ENCODE measurements around the gene C2orf80. TPM values are rescaled to one million over a fixed set of nuclear protein-coding genes. Genes with fewer than 3 reads are reported as not detected.
"Not testable (repeated sequence)": the region's sequence is repeated elsewhere in the genome, so short reads cannot be mapped to it uniquely, and the experiment has no call there.

Gene C2orf80
- polyA plus RNA-seq, 1 experiment: not detected

DNA sequence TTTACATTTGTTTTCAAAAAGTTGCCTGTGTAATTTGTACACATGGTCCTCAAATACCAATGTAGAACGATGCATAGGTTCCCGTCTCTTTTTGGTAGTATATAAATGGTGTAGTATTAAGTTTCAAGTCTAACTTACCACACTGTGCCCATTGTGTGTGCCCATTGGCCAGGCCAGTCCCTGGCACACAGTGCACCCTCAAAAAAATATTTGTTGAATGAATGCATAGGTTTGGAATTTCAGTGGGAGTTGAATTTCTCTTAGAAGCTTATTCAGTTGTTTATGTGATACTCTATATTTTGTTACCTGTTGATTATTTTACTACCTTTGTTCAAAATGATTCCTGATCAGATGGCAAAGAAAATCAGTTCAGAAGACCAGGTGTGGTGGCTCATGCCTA lies 35.0 kb upstream of the C2orf80 start:
- no peak for DNase-seq (ENCODE audit: low read depth)
- CTCF ChIA-PET: no interaction called here
- no peaks in the 10 kb centered on the region for H3K27me3 ChIP-seq (ENCODE audit: control insufficient read depth, insufficient read depth, low read length)
- no peak overlapping the region for H3K4me3 ChIP-seq (ENCODE audit: low read depth, low read length)
- TF ChIP-seq, protein P1, sequence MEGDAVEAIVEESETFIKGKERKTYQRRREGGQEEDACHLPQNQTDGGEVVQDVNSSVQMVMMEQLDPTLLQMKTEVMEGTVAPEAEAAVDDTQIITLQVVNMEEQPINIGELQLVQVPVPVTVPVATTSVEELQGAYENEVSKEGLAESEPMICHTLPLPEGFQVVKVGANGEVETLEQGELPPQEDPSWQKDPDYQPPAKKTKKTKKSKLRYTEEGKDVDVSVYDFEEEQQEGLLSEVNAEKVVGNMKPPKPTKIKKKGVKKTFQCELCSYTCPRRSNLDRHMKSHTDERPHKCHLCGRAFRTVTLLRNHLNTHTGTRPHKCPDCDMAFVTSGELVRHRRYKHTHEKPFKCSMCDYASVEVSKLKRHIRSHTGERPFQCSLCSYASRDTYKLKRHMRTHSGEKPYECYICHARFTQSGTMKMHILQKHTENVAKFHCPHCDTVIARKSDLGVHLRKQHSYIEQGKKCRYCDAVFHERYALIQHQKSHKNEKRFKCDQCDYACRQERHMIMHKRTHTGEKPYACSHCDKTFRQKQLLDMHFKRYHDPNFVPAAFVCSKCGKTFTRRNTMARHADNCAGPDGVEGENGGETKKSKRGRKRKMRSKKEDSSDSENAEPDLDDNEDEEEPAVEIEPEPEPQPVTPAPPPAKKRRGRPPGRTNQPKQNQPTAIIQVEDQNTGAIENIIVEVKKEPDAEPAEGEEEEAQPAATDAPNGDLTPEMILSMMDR (IDR thresholded peaks at IDR 0.05; ENCODE audit: insufficient read depth, low read depth, low read length): no peak
- no peaks in the 10 kb centered on the region for H3K36me3 ChIP-seq (ENCODE audit: control insufficient read depth, insufficient read depth, low read length)
- POLR2A ChIA-PET: no interaction called here

- Histone ChIP-seq H3K4me3 (ENCODE audit: low read depth, low read length) (no peak overlapping the region), H3K36me3 (ENCODE audit: control insufficient read depth, insufficient read depth, low read length) (no peaks in the 10 kb centered on the region), H3K27me3 (ENCODE audit: control insufficient read depth, insufficient read depth, low read length) (no peaks in the 10 kb centered on the region)
- CTCF ChIA-PET: no interaction called here
- TF ChIP-seq, protein P1 (IDR thresholded peaks at IDR 0.05; ENCODE audit: insufficient read depth, low read depth, low read length): no peak
- no peak for DNase-seq (ENCODE audit: low read depth)
- POLR2A ChIA-PET: no interaction called here
Observed at GRCh38 chr2:208222351-208222750, 32.5 kb upstream of the C2orf80 start.

- POLR2A ChIA-PET; H3K36me3 ChIP-seq (ENCODE audit: control insufficient read depth, insufficient read depth, low read length); CTCF ChIA-PET; DNase-seq (ENCODE audit: low read depth); H3K4me3 ChIP-seq (ENCODE audit: low read depth, low read length); H3K27me3 ChIP-seq (ENCODE audit: control insufficient read depth, insufficient read depth, low read length): not testable (repeated sequence)
Observed at GRCh38 chr2:208221873-208222272, 32.0 kb upstream of the C2orf80 start.

DNA sequence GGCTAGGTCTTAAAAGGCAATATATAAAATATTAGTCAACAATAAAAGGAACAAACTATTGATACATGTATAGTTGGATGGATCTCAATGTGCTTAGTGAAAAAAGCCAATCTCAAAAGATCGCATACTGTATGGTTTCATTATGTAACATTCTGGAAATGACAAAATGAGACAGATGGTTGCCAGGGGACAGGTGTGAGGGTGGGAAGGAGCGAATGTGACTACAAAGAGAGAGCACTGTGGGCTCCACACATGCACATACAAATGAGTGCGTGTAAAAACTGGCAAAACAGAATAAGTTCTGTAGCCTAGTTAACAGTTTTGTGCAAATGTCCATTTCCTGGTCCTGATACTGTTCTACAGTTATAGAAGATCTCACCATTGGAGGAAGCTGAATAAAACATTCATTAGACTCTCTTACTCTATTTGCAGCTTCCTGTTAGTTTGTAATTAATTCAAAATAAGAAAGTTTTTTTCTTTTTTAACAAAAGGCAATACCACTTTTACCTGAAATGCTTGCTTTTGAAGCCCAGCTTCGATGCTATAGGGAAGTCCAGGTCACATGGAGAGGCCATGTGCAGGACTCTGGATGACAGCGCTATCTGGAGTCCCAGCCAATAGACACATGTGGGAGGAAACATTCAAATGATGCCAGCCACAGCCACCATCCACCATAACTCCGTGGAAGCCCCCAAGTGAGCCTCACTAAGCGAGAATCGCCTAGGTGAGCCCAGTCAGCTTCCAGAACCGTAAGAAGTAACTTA lies 21.0 kb upstream of the C2orf80 start:
- no peak for DNase-seq (ENCODE audit: low read depth)
- Histone ChIP-seq H3K27me3 (ENCODE audit: control insufficient read depth, insufficient read depth, low read length) (no peaks in the 10 kb centered on the region), H3K36me3 (ENCODE audit: control insufficient read depth, insufficient read depth, low read length) (no peaks in the 10 kb centered on the region), H3K4me3 (ENCODE audit: low read depth, low read length) (no peak overlapping the region)
- POLR2A ChIA-PET: no interaction called here
- CTCF ChIA-PET: no interaction called here
- TF ChIP-seq, protein P1 (IDR thresholded peaks at IDR 0.05; ENCODE audit: insufficient read depth, low read depth, low read length): no peak

GRCh38 chr2:208208335-208209085 lies 18.7 kb upstream of the C2orf80 start:
- CTCF ChIA-PET: no interaction called here
- Histone ChIP-seq H3K36me3 (ENCODE audit: control insufficient read depth, insufficient read depth, low read length) (no peaks in the 10 kb centered on the region), H3K4me3 (ENCODE audit: low read depth, low read length) (no peak overlapping the region), H3K27me3 (ENCODE audit: control insufficient read depth, insufficient read depth, low read length) (no peaks in the 10 kb centered on the region)
- POLR2A ChIA-PET: no interaction called here
- DNase-seq (ENCODE audit: low read depth): no peak
- TF ChIP-seq, protein P1 (IDR thresholded peaks at IDR 0.05; ENCODE audit: insufficient read depth, low read depth, low read length): no peak

All from BJ (cell line).